Measurements from ENCODE around the gene SPATA20.

SPATA20 gene

DNA sequence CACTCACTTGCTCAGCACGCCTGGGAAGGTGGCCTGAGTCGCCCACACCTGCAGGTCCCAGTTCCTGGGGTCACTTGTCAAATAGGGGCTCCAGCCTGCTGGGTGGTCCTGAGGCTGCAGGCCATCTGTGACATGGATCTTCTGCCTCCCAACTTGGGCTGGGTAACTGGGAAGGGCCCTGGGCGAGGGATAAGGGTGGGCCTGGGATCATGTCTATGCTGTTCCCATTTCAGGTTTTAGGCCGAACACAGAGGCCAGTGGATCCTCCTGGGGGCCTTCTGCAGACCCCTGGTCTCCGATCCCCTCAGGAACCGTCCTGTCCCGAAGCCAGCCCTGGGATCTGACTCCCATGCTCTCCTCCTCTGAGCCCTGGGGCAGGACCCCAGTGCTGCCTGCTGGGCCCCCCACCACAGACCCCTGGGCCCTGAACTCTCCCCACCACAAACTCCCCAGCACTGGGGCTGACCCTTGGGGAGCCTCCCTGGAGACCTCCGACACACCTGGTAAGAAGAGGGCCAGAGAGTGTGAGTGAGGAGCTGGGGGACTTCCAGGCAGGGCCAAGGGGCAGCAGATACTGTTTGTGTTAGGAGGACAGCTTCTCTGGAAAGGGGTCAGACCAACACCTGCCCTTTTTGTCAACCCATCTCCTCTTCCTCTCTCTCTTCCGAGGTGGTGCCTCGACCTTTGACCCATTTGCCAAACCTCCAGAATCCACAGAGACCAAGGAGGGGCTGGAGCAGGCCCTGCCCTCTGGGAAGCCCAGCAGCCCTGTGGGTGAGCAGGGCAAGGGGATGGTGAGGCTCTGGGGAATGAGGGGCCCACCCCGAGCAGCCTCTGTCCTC, 6.2 kb upstream of the SPATA20 start:
- no peak for DNase-seq (ENCODE audit: low spot score)

GRCh38 chr17:50541402-50541715, 5.6 kb upstream of the SPATA20 start:
- DNase-seq (ENCODE audit: low spot score): no peak

- DNase-seq (ENCODE audit: low spot score): peak; percentile 98
Observed at GRCh38 chr17:50541716-50542688, 5.0 kb upstream of the SPATA20 start.

DNA sequence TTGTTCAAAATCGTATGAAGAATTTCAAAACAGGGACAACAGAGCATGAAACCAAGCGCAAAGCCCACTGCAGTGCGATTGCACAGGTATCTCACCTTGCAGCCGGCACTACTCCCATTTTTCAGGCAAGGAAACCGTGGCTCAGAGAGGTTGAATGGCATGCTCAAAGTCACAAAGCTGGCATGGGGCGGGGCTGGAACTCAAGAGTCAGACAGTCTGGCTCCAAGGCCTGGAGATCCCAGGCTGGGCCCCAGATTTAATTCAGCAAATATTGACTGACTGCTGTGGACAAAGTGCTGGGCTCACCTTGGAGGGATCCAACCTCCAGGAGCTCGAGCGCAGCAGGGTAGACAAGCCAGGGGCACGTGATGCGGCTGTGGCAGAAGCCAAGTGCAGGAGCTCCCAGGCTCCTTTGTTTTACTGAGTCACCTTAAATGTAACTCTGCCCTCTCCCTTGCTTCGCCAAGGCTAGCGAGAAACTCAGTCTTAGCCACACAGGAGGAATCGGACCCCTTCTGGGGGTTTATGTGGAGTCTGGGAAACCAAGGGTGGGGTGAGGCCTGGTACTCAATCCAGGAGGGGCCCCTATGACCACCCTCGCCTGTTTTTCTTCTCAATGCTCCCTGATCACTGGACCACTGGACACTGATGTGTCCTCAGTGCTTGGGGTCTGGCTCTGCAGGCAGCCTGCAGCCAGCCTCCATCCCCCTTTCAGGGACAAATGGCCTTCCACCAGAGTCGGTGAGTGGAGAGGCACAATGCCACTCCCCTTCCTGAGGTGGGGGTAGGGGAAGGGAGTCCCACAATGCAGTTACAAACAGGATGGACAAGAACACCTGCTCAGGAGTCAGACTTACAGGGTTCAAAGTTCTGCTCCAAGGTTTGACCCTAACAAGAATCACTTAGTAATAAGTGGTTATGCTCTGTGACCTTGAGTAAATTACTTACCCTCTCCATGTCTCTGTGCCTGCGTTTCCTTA, 3.9 kb upstream of the SPATA20 start:
- peak; percentile 51 for DNase-seq (ENCODE audit: low spot score)

- DNase-seq (ENCODE audit: low spot score): no peak
Observed at GRCh38 chr17:50544516-50544915, 2.5 kb upstream of the SPATA20 start.

DNA sequence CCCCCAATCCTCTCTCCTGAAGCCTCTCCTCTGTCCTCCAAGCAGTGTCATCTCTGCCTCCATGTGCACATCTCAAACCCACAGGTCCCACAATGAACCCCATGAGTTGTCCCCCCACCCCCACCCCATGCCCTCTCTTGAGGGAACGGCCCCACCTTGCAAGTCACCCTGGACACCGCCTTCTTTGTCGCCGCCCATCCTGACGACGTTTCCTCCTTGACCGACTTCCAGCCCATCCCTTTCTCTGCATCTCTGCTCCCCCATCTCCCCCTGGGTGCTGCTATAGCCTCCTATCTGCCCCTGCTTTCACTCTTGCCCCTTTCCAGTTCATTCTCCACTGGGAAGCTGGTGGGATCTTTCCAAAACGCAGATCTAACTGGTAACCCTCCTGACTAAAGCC, 1.7 kb upstream of the SPATA20 start:
- DNase-seq (ENCODE audit: low spot score): no peak

DNA sequence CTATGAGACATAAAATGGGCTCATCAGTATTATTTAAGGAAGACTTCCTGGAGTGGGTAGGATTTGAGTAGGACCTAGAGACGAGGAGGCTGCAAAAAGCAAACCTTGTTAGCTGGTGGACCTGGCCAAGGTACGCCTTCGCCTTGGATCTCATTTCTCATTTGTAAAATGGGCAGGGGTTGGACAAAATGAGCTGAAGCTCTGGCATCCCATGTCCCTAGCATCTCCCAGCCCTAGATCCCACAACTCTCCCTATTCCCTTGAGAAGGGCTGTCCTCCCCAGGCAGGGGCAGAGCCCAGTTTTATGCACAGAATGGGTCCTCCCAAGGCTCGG, 306 bp upstream of the SPATA20 start:
- no peak for DNase-seq (ENCODE audit: low spot score)

DNA sequence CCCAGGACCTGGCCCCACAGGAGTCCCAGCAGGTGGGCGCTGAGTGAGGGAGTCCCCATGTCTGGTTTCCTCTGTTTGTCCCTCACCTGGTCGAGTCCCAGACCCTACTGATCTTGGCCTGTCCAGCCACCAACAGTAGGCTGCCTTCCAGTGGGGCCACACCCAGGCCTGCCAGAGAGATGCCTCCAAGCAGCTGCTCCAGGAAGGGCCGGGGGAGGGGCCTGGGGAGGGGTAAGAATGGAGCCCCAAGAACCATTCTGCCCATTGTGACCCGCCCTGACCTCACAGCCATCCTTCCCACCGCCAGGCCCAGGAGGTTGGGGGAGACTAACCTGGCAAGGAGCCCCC, 736 bp downstream of the SPATA20 start:
- no peak for DNase-seq (ENCODE audit: low spot score)

- DNase-seq (ENCODE audit: low spot score): no peak
Observed at GRCh38 chr17:50548831-50549230, 1.9 kb downstream of the SPATA20 start.

DNA sequence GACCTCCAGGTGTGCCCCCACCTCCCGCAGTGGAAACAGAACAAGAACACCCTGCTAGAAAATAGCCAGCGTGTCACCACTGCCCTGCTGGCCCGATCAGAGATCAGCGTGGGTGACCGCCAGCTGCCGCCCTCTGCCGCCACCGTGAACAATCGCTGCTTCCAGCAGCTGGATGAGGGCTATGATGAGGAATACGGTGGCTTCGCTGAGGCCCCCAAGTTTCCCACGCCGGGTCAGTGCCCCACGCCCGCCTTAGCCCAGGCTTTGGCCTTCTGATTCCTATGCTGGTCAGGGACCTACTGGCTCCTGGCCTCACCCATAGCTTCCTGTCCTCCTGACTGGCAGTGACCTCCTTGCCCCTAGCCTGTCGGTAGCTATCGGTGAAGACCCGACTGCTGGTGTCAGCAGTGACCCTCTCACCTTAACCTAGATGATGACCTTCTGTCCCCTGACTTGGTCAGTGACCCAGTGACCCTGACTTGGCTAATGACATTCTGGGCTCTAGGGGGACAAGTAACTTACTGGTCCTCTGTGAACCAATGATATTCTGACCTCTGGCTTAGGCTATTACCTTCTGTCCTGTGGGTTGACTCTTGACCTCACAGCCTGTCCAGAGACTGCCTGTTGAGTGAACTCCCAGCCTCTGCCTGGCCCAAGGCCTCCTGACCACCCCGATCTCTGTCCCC, 2.4 kb downstream of the SPATA20 start:
- no peak for DNase-seq (ENCODE audit: low spot score)

DNA sequence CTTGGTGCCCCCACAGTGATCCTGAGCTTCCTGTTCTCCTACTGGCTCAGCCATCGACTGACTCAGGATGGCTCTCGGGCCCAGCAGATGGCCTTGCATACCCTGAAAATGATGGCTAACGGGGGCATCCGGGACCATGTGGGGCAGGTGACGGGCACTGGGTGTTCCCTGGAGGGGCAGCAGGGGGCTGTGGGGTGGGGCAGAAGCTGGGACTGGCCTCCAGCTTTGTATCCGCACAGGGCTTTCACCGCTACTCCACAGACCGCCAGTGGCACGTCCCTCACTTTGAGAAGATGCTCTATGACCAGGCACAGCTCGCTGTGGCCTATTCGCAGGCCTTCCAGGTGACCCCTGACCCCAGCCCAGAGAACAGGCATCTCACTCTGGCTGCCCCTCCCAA, 3.0 kb downstream of the SPATA20 start:
- no peak for DNase-seq (ENCODE audit: low spot score)

DNA sequence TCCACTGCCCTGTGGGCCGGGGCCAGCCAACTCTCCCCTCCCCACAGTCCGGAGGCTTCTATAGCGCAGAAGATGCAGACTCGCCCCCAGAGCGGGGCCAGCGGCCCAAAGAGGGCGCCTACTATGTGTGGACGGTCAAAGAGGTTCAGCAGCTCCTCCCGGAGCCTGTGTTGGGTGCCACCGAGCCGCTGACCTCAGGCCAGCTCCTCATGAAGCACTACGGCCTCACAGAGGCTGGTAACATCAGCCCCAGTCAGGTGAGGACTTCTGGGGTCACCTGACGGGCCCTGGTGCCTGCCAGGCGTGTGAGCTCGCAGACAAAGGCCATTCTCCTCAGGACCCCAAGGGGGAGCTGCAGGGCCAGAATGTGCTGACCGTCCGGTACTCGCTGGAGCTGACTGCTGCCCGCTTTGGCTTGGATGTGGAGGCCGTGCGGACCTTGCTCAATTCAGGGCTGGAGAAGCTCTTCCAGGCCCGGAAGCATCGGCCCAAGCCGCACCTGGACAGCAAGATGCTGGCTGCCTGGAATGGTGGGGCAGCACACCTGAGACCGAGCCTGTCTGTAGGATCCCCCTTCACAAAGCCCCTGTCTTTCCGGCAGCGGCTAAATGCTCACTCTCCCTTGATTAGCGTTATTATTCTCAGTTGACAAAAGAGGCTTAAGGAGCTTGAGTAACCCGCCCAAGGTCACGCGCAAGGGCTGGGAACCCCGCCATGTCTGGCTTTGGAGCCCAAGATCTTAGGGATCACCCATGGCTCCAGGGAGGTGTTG, 3.9 kb downstream of the SPATA20 start:
- DNase-seq (ENCODE audit: low spot score): peak; percentile 93

DNA sequence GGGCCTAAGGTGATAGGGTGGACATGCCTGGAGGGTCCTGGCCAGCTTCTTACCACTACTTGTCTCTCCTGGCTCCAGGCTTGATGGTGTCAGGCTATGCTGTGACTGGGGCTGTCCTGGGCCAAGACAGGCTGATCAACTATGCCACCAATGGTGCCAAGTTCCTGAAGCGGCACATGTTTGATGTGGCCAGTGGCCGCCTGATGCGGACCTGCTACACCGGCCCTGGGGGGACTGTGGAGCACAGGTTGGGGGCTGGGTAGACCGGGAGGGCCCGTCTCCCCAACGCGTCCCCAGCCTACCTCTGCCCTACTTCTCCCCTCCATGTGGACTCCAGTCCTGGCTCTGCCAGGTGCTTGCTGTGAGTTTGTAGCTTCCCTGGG, 4.5 kb downstream of the SPATA20 start:
- DNase-seq (ENCODE audit: low spot score): no peak

- no peak for DNase-seq (ENCODE audit: low spot score)
Observed at GRCh38 chr17:50551884-50552283, 4.9 kb downstream of the SPATA20 start.

DNA sequence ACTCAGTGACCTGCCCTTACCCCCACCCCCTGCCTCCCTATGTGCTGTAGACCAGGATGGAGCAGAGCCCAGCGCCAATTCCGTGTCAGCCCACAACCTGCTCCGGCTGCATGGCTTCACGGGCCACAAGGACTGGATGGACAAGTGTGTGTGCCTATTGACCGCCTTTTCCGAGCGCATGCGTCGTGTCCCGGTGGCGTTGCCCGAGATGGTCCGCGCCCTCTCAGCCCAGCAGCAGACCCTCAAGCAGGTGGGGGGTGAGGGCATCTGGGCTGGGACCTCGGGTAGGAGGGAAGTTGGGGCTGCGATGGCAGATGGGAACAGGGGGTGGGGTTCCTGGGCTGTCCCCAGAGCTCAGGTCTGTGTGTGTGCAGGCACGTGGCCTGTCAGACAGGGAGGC, 7.2 kb downstream of the SPATA20 start:
- no peak for DNase-seq (ENCODE audit: low spot score)

GRCh38 chr17:50556803-50557202, 9.8 kb downstream of the SPATA20 start:
- no peak for DNase-seq (ENCODE audit: low spot score)

DNA sequence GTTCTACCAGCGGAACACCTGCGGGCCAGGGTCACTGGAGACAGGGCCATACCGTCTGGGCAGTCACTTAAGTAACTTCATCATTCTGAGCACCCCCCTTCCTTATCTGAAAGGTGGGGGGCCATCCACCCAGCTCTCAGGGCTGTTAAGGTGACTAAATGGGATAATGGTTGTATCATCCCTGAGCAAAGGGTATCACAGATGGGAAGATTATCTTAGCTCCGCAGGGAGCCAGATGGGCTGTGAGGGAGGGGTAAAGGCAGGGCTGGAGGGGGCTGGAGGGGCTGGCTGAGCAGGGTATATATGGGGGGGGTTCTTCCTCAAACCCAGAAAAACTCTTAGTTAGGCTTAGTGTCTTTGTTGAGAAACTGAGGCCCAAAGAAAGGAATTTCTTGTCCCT, 10.7 kb downstream of the SPATA20 start:
- no peak for DNase-seq (ENCODE audit: low spot score)

GRCh38 chr17:50558091-50558490, 11.1 kb downstream of the SPATA20 start:
- DNase-seq (ENCODE audit: low spot score): no peak

DNA sequence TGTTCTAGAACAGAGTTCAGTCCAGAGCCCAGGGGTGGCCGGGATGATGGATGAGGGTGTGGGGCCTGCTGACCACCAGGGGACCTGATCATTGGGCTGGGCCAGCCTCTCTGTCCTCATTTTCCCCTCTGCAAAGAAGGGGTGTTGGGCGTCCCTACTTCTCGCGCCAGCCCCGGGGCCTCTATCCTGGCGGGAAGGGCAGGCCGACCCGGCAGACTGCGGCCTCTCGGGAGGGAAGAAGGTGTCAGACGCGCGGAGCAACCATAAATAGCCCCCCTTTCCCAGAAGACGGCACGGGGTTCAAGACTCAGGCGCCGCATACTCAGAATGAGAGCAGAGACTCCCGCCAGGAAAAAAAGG, 11.6 kb downstream of the SPATA20 start:
- DNase-seq (ENCODE audit: low spot score): no peak

DNA sequence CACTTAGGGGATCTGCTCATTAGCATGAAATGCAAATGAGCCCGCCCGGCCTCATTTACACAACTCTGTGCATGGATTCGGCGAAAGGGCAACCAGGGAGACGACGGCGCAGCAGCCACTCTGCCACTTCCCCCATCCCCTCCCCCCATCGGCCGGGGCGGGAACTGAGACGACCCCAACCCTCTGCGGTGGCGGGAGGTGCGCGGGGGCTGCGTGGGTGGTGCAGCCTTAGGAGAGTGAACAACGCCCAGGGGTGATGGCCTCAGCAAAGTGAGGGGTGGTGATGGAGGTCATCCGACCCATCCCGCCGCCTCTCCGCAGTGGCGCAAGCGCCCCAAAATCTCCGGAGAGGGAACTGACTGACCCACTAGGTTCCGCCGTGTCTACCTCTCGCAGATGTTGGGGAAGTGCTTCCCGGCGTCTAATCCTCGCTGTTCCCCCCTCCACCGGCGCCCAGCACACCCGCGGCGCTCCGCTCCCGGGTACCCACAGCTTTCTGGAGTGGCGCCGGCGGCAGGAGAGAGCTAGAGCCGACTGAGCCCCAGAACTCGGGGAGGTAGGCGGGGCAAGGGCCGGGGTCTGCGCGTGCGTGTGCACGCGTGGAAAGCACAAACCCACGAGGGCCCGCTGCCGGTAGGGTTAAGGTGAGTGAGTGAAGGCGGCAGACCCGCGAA, 12.1 kb downstream of the SPATA20 start:
- peak; percentile 84 for DNase-seq (ENCODE audit: low spot score)
